ENCODE measurements around the gene LRRC71.

DNA sequence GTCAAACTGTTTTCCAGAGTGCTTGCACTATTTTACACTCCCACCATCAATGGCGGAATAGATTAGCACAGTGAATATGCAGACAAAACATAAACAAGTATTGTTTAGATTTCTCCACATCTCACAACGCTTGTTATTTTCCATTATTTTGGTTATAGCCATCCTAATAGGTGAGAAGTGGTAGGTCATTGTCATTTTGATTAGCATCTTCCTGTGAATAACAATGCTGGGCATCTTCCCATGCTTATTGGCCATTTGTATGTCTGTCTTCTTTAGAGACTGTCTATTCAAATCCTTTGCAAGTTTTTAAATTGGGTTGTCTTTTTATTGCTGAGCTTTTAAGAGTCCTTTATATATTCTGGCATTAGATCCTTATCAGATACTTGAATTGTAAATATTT, 54.7 kb downstream of the LRRC71 start:
- TF ChIP-seq TAF1 (IDR thresholded peaks at IDR 0.05; ENCODE audit: borderline replicate concordance, low read depth, low read length) (no peak), CTCF (IDR thresholded peaks at IDR 0.05) (no peak), JUND (IDR thresholded peaks at IDR 0.05) (no peak), YY1 (IDR thresholded peaks at IDR 0.05; ENCODE audit: low read depth) (no peak), POLR2AphosphoS5 (IDR thresholded peaks at IDR 0.05; ENCODE audit: low read depth, low read length) (no peak), RCOR1 (IDR thresholded peaks at IDR 0.05; ENCODE audit: low read length) (no peak), FOSL2 (IDR thresholded peaks at IDR 0.05; ENCODE audit: borderline replicate concordance, low read depth) (no peak), MXI1 (IDR thresholded peaks at IDR 0.05; ENCODE audit: low read depth, low read length) (no peak), RAD21 (IDR thresholded peaks at IDR 0.05; ENCODE audit: low read length) (no peak)
